ENCODE measurements around the gene SSH2.

Gene SSH2

DNA sequence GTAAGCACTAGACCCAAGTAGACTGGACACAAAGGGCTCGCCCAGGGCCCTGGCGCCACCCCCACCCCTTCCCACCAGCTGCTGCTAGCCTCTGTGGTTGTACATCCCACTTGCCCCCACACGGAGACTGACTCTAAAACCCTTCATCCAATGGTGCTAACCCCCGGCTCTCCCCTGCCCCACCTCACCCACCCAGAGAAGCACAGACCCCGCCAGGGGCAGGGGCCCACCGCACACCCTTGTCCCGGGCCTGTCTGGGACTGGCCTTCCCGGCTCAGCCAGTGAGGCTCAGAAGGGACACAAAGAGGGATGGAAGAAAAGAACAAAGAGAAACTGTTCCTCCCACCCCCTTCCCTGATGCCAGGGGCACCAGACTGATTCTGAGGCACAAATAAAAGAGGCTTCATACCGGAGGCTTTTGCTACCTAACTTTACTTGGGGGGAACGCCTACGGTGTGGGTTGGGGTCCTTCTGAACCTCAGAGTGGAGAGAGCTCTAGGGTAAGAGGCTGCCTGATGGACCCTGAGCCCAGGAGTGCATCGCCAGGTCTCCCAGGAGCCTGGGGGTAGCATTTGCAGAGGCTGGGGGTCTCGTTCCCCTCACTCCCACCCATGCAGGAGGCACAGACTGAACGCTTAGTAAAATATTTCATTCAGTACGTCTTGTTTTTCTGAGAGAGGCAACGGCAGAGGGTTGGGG lies 315.5 kb downstream of the SSH2 start:
- DNase-seq (ENCODE audit: low read depth in 2 of 3, low spot score in 1 of 3): no peak

DNA sequence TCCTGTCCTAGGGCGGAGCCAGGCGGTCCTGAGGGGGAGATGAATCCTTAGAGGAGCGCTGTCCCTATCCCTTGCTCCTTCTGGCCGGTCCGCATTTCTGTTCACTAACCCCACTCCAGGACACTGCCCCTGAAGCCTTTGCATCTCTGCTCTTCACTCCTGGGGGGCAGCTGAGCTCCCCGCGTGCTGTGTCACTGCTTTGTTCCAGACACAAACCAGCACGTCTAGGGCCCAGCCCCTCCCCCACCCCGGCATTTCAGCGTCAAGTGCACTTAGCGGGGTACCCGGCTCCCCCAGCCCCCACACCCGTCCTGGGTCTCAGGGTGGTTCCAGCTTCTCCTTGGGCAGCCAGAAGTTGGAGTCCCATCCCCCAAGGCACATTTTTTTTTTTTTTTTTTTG lies 316.2 kb downstream of the SSH2 start:
- no peak for DNase-seq (ENCODE audit: low read depth in 2 of 3, low spot score in 1 of 3)

DNA sequence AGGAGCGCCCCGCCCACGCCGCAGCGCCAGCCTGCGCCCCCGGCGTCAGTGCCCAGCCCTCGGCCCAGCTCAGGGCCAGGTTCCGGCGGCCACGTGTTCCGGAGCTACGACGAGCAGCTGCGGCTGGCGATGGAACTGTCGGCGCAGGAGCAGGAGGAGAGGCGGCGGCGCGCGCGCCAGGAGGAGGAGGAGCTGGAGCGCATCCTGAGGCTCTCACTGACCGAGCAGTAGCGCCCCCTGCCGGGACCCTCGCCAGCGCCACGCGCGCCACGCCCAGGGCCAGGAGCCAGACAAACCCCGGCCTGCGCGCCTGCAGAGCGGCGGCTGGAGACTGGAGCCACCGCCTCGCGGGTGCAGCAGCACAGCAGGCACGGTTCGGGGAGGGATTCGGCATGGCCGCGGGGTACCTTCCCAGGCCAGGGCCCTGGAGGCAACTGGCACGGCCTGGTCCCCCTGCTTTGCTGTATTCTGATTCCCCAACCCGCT lies 316.6 kb downstream of the SSH2 start:
- peak; percentile 94 to 98 (median 95) for DNase-seq (ENCODE audit: low read depth in 2 of 3, low spot score in 1 of 3)

DNA sequence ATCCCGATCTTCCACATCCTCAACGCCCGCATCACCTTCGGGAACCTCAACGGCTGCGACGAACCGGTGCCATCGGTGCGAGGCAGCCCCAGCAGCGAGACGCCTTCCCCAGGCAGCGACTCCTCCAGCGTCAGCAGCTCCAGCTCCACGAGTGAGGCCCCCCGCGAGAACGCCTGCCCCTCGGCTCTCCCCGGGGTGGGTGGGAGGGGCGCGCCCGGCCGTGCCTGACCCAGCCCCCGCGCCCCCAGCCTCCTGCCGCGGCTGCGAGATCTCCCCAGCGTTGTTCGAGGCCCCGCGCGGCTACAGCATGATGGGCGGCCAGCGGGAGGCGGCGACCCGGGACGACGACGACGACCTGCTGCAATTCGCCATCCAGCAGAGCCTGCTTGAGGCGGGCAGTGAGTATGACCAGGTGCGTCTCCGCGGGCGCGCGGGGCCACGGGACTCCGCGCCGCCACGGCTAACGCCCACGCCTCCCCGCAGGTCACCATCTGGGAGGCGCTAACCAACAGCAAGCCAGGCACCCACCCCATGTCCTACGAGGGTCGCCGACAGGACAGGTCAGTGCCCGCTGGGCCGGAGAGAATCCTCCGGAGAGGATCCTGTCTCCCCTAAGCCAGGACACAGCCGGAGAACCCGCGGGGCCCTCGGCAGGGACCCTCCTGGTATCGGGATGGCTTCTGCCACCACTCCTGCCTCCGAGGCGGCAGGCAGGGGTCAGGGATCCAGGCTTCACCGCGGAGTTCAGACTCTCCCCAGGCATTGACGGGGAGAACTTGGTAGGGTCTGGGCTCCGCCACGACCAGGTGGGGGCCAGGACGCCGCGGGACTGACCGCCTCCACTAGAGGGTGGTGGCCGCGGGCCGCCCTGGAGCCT lies 317.4 kb downstream of the SSH2 start:
- no peak for DNase-seq (ENCODE audit: low read depth in 2 of 3, low spot score in 1 of 3)

DNA sequence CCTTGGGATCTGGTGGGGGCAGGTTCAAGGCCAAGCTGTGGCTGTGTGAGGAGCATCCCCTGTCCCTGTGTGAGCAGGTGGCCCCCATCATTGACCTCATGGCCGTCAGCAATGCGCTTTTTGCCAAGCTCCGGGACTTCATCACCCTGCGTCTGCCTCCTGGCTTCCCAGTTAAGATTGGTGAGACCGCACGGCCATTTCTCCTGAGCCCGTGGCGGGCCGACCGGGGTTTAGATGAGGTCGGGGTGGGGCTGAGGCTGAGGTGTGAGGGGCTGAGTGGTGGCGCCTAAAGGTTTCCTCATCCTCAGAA lies 318.0 kb downstream of the SSH2 start:
- no peak for DNase-seq (ENCODE audit: low read depth in 2 of 3, low spot score in 1 of 3)

DNA sequence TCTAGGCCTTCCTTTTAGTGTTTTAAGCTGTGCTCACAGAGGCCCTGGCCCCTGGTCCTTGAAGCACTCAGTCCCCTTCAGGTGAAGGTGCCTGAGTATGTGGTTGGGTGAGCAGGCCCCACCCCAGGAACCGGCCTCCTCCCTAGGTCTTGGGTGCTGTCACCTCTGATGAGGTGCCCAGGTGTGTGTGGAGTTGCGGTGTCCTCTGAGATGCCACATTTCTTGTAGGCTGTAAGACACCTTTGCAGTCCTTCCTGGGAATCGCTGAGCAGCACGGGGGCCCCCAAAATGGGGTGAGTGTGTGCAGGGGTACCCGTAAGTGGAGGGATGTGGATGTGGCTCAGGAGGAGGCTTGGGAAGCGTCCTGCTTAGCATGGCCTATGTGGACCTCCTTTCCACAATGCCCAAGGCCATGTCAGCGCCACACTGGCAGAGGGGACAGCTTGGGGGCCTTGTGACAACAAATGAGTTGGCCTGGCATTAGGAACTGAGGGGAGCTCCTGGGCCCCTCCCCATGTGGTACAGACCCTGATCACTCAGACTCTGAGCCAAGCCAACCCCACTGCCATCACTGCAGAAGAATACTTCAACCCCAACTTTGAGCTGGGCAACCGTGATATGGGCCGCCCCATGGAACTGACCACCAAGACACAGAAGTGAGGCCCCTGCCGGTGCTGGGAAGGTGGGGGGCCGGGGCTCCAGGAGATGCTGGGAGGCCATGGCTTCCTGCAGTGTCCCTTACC lies 318.5 kb downstream of the SSH2 start:
- no peak for DNase-seq (ENCODE audit: low read depth in 2 of 3, low spot score in 1 of 3)

DNA sequence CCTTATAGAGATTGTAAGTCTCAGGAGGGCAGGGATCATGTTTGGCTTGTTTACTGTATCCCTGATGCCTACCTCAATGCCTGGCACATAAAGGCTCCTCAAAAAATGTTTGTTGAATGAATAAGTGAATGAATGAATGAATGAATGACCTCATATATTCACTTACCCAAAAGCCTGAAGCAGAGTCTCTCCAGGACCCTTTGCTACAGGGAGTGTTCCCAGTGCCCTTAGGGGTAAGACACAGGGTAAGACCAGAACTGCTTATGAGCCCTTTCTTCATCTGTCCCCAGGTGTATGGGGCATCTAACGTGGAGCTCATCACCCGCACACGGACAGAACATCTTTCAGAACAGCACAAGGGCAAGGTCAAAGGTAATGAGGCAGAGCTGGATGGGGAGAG lies 319.6 kb downstream of the SSH2 start:
- DNase-seq (ENCODE audit: low read depth in 2 of 3, low spot score in 1 of 3): no peak

DNA sequence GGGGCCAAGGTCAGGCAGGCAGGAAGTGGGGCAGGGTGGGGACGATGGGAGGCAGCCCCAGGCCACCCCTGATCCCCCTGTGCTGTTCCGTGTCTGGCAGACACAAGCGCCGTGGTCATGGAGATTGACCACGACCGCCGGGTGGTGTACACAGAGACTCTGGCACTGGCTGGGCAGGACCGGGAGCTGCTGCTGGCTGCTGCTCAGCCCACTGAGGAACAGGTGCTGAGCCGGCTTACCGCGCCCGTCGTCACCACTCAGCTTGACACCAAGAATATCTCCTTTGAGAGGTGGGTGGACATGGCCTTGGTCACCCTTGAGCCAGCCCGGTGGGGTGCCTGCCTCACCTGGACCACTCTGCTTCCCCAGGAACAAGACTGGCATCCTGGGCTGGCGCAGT lies 321.0 kb downstream of the SSH2 start:
- DNase-seq (ENCODE audit: low read depth in 2 of 3, low spot score in 1 of 3): no peak

DNA sequence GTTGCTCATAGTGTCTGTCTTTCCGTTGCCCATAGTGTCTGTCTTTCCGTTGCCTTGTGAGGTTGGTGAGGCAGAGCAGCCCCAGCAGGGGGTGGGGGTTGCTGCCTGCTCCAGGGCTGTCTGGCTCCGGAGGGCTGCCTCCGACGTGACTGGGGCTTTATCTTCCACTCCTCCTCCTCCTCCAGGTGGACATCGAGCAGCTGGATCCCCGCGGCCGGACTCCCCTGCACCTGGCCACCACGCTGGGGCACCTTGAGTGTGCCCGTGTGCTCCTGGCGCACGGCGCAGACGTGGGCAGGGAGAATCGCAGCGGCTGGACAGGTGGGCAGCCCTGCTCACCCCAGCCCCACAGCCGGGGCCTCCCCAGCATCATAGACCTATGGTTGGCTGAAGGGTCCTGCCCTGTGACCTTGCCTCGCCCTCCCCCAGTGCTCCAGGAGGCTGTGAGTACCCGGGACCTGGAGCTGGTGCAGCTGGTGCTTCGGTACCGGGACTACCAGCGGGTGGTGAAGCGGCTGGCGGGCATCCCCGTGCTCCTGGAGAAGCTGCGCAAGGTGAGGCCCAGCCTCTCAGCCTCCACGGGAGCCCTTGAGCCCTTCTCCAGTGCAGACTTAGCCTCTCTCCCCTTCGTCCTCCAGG lies 322.4 kb downstream of the SSH2 start:
- no peak for DNase-seq (ENCODE audit: low read depth in 2 of 3, low spot score in 1 of 3)

DNA sequence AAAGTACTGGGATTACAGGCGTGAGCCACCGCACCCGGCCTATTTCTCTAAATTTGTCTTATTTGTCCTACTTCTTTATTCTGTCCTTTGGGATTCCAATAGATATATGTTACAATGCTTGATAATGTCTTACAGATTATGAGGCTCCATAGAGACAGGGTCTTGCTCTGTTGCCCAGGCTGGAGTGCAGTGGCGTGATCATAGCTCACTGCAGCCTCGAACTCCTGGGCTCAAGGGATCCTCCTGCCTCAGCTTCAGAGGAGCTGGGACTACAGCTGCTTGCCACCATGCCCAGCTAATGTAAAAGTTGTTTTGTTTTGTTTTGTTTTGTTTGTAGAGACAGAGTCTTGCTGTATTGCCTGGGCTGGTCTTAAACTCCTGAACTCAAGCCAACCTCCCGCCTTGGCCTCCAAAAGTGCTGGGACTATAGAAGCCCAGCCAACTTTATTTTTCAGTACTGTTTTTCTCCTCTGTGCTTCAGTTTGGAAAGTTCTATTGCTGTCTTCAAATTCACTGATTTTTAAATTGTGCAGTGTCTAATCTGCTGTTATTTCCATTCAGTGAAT lies 326.8 kb downstream of the SSH2 start:
- DNase-seq (ENCODE audit: low read depth in 2 of 3, low spot score in 1 of 3): no peak

DNA sequence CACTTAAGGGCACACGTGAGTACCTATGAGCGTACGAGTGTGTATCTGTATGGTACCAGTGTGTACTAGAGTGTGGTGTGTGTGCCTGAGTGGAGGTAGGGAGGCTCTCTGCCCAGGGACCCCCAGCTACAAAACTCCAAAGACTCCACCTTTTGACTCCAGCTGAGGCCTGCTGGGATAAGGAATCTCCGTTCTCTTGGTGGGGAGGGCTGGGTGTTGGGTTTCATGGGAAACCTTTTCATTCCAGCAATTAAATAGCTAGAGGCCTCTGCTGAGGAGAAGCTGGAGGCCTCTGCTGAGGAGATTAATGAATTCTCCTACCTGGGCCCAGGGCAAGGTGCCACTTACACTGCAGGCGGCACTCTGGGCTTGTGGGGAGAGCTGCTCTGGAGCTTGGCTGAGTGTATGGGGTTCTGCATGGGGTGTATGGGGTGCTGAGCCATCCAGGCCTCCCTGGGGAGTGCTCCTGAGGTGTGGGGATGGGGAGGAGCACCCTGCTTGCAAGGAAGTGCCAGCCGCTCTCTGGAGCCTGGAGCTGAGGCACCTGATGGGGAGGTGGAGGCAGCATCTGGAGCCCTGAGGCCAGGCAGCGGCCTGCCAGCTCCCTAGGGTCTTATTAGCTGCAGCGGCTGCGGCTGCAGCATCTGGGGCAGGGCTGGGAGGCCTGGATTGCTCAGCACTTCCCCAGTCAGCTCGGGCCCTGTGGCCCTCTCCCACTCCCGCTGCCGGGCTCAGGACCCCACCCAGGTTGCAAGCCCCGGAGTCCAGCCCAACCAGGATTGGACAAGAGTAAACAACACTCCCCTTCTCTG lies 332.5 kb downstream of the SSH2 start:
- no peak for DNase-seq (ENCODE audit: low read depth in 2 of 3, low spot score in 1 of 3)

DNA sequence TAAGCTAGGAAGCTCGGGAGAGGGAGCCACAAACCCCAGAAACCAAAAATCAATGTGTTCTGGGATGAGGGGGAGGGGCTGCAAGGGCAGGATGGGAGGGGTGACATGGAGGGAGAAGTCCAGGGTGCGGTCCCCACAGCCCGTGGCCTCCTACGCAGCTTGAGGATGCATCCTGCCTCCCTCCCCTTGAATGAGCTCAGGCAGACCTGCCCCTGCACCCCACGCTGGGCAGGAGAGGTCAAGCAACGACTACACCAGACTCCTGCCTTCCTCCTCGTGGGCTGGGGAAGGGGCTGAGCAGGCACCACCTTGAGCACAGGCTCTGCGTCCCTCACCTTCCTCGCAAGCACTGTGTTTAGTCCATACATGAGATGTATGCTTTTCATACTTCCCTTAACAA lies 333.2 kb downstream of the SSH2 start:
- DNase-seq (ENCODE audit: low read depth in 2 of 3, low spot score in 1 of 3): no peak

DNA sequence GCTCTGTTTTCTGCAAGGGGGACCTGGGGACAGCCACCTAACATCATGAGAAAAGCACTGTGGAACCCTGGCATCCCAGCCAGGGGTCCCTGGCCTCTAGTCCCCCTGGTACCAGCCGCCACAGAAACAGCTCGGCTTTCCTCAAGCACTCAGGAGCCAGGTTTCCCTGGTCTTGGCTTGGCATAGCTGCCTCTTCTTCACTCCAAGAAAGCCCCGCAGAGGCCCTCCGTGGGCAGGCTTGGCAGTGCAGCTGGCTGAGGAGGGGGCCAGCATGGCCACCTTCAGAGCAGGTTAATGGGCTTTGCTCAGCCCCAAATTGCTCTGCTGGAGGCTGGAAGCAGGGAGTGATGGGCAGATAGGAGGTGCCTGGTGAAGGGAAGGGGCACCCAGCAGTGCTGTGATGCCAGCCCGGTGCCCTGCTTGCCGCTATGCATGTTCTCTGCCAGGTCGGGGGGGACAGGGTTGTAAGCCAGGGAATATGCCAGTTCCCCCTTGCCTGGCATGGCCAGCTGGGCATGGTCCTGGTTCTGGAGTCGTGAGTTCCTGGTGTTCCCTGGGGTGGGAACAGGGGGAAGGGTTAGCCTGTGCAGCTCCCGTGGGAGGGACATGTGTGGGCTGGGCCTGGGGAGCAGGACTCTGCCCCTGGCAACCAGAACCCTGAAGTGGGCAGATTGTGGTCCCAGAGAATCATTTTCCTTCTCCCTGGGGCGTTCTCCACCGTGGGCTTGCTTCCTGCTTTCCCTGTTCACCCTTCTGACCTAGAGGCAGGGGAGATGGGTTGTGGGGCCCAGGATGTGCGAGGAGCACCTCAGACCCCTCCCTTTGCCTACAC lies 333.9 kb downstream of the SSH2 start:
- DNase-seq (ENCODE audit: low read depth in 2 of 3, low spot score in 1 of 3): no peak

DNA sequence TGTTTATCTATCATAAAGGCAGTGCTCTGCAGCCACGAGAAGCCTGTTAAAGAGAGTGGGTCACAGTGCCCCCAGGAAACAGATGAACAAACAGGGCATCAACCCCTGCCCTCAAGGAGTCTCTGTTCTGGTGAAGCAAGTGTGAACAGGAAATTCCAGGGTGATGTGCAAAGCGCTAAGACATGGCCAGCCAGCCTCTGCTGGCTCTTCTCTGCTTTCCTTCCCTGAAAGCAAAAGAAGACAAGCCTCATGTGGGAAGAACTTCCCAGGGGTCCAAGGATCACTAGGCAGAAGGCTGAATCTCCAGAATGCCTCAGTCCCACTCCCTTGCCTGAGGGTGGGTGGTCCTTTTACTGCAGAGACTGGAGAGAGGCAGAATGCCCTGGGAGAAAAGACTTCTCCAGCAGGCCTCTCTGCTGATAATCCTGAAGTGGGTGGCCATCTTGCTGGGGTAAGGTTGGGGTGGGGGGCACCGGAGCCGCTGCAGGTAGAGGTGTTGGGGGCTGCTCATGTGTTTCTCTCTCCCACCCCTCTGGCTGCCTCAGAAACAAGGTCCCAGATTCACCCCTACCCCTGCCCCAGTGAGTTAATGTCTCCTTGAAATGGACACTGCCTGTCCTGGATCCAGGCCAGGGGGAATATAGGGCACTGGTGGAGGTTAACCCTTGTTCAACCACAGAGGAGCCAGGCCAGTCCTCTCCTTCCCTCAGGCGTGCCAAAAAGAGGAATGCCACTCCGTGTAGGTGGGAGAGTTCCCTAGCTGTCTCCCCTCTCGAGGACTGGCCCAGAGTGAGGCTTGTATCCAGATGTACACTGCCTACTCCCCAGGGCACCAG lies 334.7 kb downstream of the SSH2 start:
- DNase-seq (ENCODE audit: low read depth in 2 of 3, low spot score in 1 of 3): no peak

DNA sequence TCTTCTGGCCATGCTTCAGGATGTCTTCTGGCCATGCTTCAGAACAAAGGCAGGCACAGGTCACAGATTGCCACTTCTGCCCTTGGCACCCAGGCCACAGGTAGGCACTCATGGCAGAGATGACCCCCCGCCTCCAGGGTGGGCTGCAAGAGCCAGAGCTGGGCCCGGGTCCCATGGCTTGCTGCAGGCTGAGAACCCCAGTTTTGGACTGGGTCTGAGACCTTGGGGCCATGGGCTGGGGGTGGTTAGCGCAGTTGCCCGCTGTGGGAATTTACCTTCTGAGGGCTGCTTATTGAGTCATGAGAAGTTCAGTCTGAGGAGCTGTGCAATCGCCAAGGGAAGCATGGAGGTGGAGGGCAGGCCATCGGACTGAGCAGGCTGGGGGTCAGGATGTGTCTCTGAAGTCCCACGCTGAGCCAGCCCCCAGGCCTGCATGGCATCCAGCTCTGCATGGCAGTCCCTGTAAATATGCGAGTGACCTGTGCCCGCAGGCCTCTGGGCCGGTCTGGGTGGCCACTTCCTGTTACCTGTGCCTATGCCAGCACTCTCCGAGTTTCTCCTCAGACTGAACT lies 335.4 kb downstream of the SSH2 start:
- DNase-seq (ENCODE audit: low read depth in 2 of 3, low spot score in 1 of 3): no peak

DNA sequence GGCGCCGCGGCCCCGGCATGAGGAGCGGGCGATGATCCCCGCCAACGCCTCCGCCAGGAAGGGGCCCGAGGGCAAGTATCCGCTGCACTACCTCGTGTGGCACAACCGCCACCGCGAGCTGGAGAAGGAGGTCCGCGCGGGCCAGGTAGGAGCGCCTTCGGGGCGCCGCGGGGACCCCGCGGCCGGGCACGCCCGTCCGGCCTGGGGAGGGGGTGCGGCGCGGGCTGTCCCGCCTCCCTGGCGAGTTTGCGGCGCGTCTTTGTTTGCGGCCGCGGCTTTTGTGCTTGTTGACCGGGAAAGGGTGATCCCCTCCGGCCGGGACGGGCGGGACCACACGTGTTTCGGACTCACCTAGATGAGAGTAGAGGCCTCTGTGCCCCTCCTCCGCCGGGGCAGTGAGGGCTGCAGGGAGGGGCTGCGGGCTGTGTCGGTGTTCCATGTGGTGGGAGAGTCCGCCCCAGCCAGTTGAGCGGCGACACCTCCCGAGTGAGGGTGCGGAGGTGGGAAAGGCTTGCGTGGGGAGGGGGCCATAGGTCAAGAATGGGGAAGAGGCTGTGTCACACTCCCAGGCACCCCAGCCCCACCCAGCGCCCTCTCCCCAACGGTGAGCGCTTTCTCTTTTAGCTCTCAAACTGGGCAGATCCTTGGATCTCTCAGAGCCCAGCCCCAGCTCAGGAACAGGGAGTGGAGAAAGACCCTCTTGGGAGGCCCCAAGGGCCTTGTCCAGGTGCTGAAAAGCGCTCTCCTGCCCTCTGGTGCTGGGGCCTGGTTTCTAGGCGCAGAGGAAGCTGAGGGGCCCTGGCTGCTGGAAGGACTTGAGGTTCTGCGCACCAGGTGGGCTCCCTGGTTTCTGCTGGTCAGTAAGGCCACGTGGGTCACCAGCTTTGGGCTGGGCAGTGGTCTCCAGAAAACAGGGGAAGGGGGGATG lies 336.2 kb downstream of the SSH2 start:
- DNase-seq (ENCODE audit: low read depth in 2 of 3, low spot score in 1 of 3): no peak

Data from stimulated activated CD4-positive, alpha-beta T cell treated with anti-CD3 and anti-CD28 coated beads, Interleukin-12 subunit alpha, Interleukin-12 subunit beta, amount 100 ng/mL, for 48 hours (primary cell).